GM18909 (cell line): Measurements from ENCODE around the gene ATP2B2.

Source experiments
- ATAC-seq: cut with Tn5 transposase; IDR thresholded peaks from one replicate; pipeline ENCODE4 v1.9.1; 2021; ENCODE audit warnings: mild to moderate bottlenecking; ENCODE audit not compliant: unreplicated experiment, poor library complexity

Gene ATP2B2

GRCh38 chr3:10354361-10355015, 150.9 kb downstream of the ATP2B2 start:
- no peak for ATAC-seq

GRCh38 chr3:10353661-10354360, 151.6 kb downstream of the ATP2B2 start:
- ATAC-seq = no peak

- ATAC-seq = no peak
Observed at GRCh38 chr3:10353160-10353559, 152.2 kb downstream of the ATP2B2 start.

DNA sequence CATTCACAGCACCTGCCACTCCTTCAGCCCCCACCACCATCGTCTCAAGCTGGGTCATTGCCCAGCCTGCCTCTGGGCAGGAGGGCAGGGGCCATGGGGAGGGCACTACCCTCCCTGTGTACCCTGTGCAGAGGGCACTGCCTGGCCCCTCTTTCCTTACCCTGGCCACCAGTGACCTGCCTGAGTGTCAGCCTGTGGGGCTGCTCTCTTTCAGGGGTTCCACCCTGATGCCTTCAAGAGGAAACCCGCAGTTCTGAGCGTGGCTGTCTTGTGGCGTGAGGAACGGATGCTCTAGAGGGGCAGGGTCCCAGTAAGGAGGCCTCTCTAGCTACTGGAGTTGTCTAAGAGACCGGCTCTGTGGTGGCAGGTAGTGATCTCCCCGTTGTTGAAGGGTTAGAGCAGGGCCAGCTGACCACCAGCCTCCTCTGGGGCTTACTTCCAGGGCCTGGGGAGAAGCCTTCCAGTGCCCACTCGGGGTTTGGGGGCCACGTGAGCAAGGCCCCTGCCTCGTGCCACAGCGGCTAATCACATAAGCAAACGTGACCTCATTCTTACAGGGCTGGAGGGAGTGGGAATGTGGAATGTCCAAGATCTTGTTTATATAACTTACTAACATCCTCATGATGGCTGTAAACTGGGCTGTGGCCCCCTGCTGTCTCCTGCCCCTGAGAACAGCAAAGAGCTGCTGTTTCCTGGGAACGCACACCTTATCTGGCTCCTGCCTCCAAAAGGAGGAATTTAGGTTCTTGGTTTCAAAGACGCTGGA, 153.1 kb downstream of the ATP2B2 start:
- ATAC-seq = no peak

- no peak for ATAC-seq
Observed at GRCh38 chr3:10351013-10351735, 154.2 kb downstream of the ATP2B2 start.

DNA sequence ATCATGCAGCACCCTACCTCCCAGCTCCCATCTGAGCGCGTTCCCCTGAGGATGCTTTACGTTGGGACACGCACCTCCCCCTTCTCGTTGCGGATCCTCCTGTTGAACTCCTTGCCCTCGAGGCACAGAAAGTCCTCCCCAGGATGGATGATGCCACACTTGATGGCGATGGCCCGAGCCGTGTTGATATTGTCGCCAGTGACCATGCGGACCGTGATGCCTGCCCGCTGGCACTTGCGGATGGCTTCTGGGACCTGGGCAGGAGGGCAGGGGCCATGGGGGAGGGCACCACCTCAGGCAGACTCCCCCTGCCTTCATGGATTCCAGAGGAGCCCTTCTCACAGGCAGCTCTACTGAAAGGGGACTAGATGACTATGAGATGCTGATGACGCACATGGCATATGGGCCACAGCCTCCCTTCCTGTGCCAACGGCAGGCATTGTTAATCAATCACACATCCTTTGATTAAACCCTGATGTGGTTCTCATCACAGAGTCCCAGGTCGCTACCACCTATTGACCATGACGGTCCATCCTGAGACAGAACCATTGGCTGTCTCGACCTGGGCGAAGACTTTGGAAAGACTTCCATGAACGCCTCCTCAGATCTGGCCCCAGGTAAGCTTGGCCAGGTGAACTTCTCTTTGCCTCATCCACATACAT, 154.9 kb downstream of the ATP2B2 start:
- no peak for ATAC-seq

- ATAC-seq = no peak
Observed at GRCh38 chr3:10349801-10350200, 155.6 kb downstream of the ATP2B2 start.

GRCh38 chr3:10348404-10348721, 157.0 kb downstream of the ATP2B2 start:
- no peak for ATAC-seq

GRCh38 chr3:10347648-10348403, 157.6 kb downstream of the ATP2B2 start:
- no peak for ATAC-seq

- no peak for ATAC-seq
Observed at GRCh38 chr3:10345911-10346310, 159.5 kb downstream of the ATP2B2 start.

GRCh38 chr3:10344944-10345575, 160.3 kb downstream of the ATP2B2 start:
- ATAC-seq = no peak

DNA sequence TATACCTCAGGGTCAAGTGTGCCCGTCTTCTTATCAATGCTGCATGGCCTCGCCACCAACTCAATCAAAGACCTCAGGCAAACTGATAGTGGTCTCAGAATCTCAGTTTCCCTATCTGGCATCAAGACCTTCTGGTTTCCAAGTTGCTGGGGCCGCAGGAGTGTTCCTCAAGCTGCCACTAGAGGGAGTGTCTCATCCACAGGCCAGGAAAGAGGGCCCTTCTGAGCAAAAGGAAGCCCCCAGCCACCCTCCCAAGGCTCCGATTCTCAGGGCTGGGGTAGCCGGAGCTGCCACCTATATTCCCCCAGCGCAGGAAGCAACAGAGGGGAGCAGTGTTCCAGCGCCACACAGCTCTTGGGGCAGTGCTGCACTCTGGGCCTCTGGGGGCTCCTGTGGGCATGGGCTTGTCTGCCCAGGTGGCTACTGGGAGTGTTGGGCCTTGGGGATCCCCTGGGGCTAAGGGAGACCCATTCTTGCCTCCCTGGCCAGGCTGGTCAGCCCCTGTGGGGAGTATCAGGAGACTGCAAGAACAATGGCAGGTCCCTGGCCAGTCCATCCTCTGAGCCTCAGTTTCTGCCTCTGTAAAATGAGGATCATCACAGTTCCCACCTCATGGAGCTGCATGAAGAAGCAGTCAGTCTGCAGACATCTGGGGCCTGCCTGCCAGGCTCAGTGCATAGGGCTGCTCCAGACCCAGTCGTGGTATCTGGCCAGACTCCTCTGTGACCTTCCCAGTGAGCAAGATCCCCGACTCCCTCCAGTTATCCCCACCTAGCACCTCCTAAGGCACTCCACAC, 161.0 kb downstream of the ATP2B2 start:
- ATAC-seq = no peak

GRCh38 chr3:10343526-10343925, 161.9 kb downstream of the ATP2B2 start:
- ATAC-seq = no peak

GRCh38 chr3:10342781-10343180, 162.6 kb downstream of the ATP2B2 start:
- ATAC-seq = no peak

GRCh38 chr3:10341901-10342398, 163.4 kb downstream of the ATP2B2 start:
- ATAC-seq = no peak

- no peak for ATAC-seq
Observed at GRCh38 chr3:10340476-10340875, 164.9 kb downstream of the ATP2B2 start.

DNA sequence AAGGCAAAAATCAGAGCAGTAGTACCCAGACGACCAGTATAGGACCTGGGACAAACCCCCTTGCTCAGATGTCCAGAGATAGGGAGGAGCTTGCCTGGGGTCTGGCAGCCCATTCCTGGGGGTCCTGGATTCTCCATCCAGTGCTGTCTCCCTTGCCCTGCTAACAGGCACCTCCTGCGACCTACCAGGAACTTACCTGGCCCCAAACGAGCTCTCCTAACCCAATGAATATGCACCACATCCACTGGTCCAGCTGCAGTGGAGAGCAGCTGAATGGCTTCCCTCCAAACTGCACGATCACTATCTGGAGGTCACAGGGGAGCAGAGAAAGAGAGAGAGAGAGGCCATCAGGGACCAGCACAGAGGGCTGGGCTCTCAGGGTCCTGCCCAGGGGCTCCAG, 165.3 kb downstream of the ATP2B2 start:
- no peak for ATAC-seq

DNA sequence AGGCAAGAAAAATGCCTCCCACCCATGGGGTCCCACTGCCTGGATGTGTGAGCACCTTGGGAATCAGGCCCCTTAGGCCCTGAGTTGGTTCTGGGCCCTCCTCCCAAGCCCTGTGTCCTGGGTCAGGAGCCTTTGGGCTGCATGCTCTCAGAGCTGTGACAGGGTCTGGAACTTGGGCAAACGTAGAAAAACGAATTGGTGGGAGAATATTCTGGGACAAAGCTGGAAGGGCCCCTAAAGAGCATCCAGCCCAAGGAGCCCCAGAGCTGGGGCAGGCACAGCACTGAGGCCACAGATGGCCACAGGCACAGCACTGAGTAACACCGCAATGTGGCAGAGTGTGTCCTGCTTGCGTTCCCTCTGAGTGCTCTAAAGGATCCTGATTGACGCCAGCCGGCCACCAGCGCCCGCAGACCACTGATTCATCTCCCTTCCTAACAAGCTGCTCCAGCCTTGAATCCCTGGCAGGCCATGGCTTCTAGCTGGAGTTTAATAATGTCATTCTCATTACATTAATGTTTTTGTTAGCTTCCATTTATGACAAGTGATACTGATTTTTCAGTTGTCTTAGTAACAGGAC, 165.9 kb downstream of the ATP2B2 start:
- ATAC-seq = no peak
